Mesothelial cell of epicardium (in vitro differentiated cells): ENCODE results near the gene NFKB2. TPM values are rescaled to one million over a fixed set of nuclear protein-coding genes. Genes with fewer than 3 reads are reported as not detected.

Experiments
- DNase-seq, 2 experiments: peaks; one replicate each; pipeline ENCODE4 v3.0.0; 2021; ENCODE audit warnings: low spot score in 2 of 2; ENCODE audit not compliant: unreplicated experiment in 2 of 2
- H3K27ac Mint-ChIP-seq: 2 replicates; pipeline ENCODE4 v1.8.0; 2021; ENCODE audit warnings: mixed read lengths
- H3K27me3 Mint-ChIP-seq: 2 replicates; pipeline ENCODE4 v1.8.0; 2021; ENCODE audit warnings: low read depth, mixed read lengths
- H3K36me3 Mint-ChIP-seq: 2 replicates; pipeline ENCODE4 v1.8.0; 2021; ENCODE audit warnings: mixed read lengths
- H3K4me1 Mint-ChIP-seq: 2 replicates; pipeline ENCODE4 v1.8.0; 2021; ENCODE audit warnings: mixed read lengths
- H3K4me3 Mint-ChIP-seq: 2 replicates; pipeline ENCODE4 v1.8.0; 2021; ENCODE audit warnings: mild to moderate bottlenecking, moderate library complexity, mixed read lengths
- H3K9me3 Mint-ChIP-seq: 2 replicates; pipeline ENCODE4 v1.8.0; 2021; ENCODE audit warnings: mixed read lengths
- total RNA-seq: library from RNA; stranded (reverse); gene quantifications from 3 replicates; pipeline ENCODE4 v1.2.1, GENCODE V29; 2021
- TF ChIP-seq, protein P1 (sequence below): fragments of 200-600 bp; sonication (generic); IDR thresholded peaks from one replicate; pipeline ENCODE4 v1.5.0; 2021; ENCODE audit warnings: antibody characterized with exemption; ENCODE audit not compliant: unreplicated experiment

NFKB2 gene
- total RNA-seq, 1 donor from 2014 or later = 55.8 TPM

DNA sequence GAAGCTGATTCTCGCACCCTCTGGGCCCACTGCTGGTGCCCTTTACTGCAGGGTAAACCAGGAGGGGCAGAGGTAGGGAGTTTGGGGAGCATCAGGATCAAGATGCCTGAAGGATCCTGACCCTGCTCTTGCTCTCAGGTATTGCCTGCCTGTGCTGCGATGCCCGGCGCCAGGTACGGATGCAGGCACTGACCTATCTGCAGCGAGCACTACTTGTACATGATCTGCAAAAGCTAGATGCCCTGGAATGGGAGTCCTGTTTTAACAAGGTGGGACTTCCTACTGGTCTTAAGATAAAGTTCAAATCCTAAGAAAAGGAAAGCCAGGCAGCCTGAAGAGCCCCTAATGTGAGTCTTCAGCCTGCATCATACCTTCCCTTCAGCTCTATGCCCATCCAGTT lies 16.1 kb upstream of the NFKB2 start:
- no peaks in the 10 kb centered on the region for H3K9me3 Mint-ChIP-seq
- H3K27ac Mint-ChIP-seq = no peak overlapping the region
- TF ChIP-seq, protein P1, sequence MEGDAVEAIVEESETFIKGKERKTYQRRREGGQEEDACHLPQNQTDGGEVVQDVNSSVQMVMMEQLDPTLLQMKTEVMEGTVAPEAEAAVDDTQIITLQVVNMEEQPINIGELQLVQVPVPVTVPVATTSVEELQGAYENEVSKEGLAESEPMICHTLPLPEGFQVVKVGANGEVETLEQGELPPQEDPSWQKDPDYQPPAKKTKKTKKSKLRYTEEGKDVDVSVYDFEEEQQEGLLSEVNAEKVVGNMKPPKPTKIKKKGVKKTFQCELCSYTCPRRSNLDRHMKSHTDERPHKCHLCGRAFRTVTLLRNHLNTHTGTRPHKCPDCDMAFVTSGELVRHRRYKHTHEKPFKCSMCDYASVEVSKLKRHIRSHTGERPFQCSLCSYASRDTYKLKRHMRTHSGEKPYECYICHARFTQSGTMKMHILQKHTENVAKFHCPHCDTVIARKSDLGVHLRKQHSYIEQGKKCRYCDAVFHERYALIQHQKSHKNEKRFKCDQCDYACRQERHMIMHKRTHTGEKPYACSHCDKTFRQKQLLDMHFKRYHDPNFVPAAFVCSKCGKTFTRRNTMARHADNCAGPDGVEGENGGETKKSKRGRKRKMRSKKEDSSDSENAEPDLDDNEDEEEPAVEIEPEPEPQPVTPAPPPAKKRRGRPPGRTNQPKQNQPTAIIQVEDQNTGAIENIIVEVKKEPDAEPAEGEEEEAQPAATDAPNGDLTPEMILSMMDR = no peak
- no peak overlapping the region for H3K4me3 Mint-ChIP-seq
- H3K27me3 Mint-ChIP-seq = no peaks in the 10 kb centered on the region
- peaks cover 24% of the 10 kb centered on the region for H3K36me3 Mint-ChIP-seq
- DNase-seq = no peak
- no peaks in the 10 kb centered on the region for H3K4me1 Mint-ChIP-seq

DNA sequence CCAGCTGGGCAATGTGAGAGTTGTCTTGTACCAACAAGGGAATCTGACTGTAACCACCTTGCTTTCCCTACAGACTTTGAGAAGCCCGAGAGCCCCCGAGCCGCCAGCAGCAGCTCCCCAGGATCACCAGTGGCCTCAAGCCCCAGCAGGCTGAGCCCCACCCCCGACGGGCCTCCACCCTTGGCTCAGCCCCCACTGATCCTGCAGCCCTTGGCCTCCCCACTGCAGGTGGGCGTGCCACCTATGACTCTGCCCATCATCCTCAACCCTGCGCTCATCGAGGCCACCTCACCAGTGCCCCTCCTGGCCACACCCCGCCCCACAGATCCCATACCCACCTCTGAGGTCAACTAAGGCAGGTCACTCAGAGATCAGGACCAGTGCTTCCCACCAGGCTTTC lies 13.5 kb upstream of the NFKB2 start:
- Mint-ChIP-seq H3K27ac (no peak overlapping the region), H3K9me3 (no peaks in the 10 kb centered on the region)

DNA sequence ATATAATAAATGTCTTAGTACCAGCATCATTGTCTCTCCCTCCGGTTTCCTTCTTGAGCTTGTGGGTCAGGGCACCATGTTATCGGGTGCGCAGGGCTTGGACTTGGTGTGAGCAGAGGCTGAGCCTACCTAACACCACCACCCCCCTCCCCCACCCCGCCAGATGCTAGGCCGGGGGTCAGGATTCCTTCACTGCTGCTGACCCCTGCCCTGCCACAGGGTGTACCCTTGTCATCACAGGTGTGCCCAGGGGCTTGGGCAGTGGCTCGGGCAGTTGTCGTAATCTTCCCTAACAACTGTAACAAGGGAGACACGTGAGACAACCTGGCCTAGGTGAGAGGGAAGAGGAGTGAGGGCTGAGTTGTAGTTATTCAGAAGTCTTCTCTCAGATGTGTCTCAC lies 12.6 kb upstream of the NFKB2 start:
- no peaks in the 10 kb centered on the region for H3K27me3 Mint-ChIP-seq
- no peak overlapping the region for H3K4me3 Mint-ChIP-seq
- no peaks in the 10 kb centered on the region for H3K9me3 Mint-ChIP-seq
- H3K27ac Mint-ChIP-seq = no peak overlapping the region
- peaks cover 16% of the 10 kb centered on the region for H3K36me3 Mint-ChIP-seq
- no peak for DNase-seq
- H3K4me1 Mint-ChIP-seq = no peaks in the 10 kb centered on the region
- TF ChIP-seq, protein P1 = no peak

More for the DNA sequence above, 13.5 kb upstream of the NFKB2 start:
- Mint-ChIP-seq H3K4me1 (no peaks in the 10 kb centered on the region), H3K4me3 (no peak overlapping the region), H3K36me3 (peaks cover 16% of the 10 kb centered on the region), H3K27me3 (no peaks in the 10 kb centered on the region)
- TF ChIP-seq, protein P1 = no peak
- no peak for DNase-seq

DNA sequence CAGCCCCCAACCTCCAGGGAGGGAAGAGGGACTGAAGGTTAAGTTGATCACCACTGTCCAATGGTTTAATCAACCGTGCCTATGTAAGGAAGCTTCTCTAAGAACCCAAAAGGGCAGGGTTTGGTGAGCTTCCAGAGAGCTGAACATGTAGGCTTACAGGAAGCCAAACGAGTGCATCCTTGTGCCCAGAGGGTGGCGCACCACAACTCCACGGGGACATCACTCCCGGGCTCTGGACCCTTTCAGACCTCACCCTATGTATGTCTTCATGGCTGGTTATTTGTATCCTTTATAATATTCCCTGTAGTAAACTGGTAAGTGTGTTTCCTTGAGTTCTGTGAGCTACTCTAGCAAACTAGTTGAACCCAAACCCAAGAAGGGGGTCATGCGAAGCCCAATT lies 11.5 kb upstream of the NFKB2 start:
- H3K9me3 Mint-ChIP-seq = no peaks in the 10 kb centered on the region
- no peaks in the 10 kb centered on the region for H3K27me3 Mint-ChIP-seq
- no peak overlapping the region for H3K4me3 Mint-ChIP-seq
- DNase-seq = no peak
- no peaks in the 10 kb centered on the region for H3K4me1 Mint-ChIP-seq
- no peak overlapping the region for H3K27ac Mint-ChIP-seq
- TF ChIP-seq, protein P1 = no peak
- H3K36me3 Mint-ChIP-seq = peaks cover 16% of the 10 kb centered on the region

DNA sequence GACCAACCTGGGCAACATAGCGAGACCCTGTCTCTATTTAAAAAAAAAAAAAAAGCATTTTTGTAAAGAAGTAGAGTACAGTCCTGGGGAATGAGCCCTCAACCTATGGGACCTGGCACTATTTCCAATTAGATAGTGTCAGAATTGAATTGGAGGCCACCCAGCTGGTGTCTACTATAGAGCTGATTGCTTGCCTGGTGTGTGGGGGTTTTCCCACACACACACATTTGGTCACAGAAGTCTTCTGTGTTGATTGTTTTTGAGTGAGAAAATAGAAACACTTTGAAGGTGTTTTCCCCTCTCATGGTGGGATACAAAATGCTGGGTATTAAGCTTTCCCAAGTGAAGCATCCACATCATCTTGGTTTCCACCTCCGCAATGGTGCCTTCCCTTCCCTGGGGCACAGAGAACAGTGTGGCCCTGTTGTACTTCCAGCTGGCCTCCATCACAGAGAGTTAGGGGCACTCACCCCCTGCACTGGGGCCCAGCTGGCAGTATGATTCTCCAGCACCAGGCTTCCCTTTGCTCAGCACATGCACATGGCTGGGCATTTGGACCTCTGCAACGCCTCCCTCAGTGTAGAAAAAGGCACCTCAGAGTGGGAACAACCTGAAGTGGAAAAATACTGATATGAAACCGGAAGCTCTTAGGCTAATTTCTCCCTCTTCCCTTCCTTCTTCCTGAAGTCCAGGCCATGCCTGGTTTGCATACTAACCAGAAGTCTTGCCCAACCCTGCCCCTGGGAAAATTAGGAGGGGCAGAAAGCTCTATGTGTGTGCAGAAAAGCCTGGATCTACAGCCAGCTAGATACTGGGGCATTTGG lies 10.7 kb upstream of the NFKB2 start:
- Mint-ChIP-seq H3K27me3 (no peaks in the 10 kb centered on the region), H3K27ac (peak overlapping the region; percentile 43), H3K36me3 (peaks cover 16% of the 10 kb centered on the region), H3K9me3 (no peaks in the 10 kb centered on the region), H3K4me3 (no peak overlapping the region), H3K4me1 (no peaks in the 10 kb centered on the region)
- DNase-seq = no peak
- TF ChIP-seq, protein P1 = no peak
